Mucosa of stomach (tissue), 1 donor: Measurements from ENCODE around the gene RAB3D.
"Not testable (repeated sequence)": the region's sequence is repeated elsewhere in the genome, so short reads cannot be mapped to it uniquely, and the experiment has no call there.

Source experiments
- H3K27me3 ChIP-seq: one replicate; pipeline ENCODE4 v1.7.0; 2013; ENCODE audit warnings: mild to moderate bottlenecking, low read length; ENCODE audit not compliant: control insufficient read depth, insufficient read depth
- H3K36me3 ChIP-seq: one replicate; pipeline ENCODE4 v1.7.0; 2013; ENCODE audit warnings: low read length; ENCODE audit not compliant: control insufficient read depth, insufficient read depth
- H3K4me1 ChIP-seq: one replicate; pipeline ENCODE4 v1.7.0; 2013; ENCODE audit warnings: mild to moderate bottlenecking, low read length; ENCODE audit not compliant: control insufficient read depth, insufficient read depth
- H3K4me3 ChIP-seq: one replicate; pipeline ENCODE4 v1.7.0; 2013; ENCODE audit warnings: low read length
- H3K9ac ChIP-seq: one replicate; pipeline ENCODE4 v1.7.0; 2013; ENCODE audit warnings: mild to moderate bottlenecking, low read length, moderate library complexity
- H3K9me3 ChIP-seq: one replicate; pipeline ENCODE4 v1.7.0; 2013; ENCODE audit warnings: mild to moderate bottlenecking, low read length, moderate library complexity; ENCODE audit not compliant: control insufficient read depth
- donor health status: Pancreatic carcinoma.

RAB3D gene

DNA sequence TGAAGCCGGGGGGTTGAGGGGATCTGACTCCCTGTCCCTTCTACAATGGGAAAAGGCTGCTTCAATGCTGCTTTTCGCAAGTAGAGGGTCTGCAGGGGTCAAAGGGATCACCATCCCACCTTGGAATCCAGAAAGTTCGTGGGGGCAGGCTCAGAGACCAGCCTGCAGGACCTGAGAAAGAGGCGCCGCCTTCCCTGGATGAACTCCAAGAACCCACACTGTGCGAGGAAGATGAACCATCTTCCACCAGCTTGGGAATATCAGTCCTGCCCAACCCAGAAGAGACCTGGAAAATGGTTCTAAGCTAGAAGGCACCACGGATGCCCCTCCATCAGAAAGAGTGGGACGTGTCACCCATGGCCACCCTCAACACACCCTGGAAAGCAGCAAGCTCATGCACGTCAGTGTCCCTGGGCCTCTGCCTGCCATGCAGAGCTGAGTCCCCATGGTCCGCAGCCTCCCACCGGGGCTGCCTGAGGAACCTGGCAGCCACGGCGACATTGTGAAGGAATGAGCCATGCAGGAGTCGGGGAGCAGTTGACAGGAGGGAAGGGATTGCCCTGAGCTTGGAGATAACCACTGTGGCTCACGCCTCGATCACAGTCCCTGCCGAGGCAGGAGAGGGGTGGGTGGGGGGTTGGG, 14.6 kb downstream of the RAB3D start:
- Histone ChIP-seq H3K4me1 (peaks cover 18% of the 10 kb centered on the region), H3K36me3 (no peaks in the 10 kb centered on the region), H3K4me3 (no peak overlapping the region), H3K27me3 (no peaks in the 10 kb centered on the region), H3K9ac (no peak overlapping the region), H3K9me3 (no peaks in the 10 kb centered on the region)

- H3K4me1 ChIP-seq: peaks cover 18% of the 10 kb centered on the region
- H3K4me3 ChIP-seq: no peak overlapping the region
- H3K27me3 ChIP-seq: no peaks in the 10 kb centered on the region
- no peaks in the 10 kb centered on the region for H3K36me3 ChIP-seq
- no peak overlapping the region for H3K9ac ChIP-seq
- no peaks in the 10 kb centered on the region for H3K9me3 ChIP-seq
Observed at GRCh38 chr19:11324079-11324661, 15.3 kb downstream of the RAB3D start.

DNA sequence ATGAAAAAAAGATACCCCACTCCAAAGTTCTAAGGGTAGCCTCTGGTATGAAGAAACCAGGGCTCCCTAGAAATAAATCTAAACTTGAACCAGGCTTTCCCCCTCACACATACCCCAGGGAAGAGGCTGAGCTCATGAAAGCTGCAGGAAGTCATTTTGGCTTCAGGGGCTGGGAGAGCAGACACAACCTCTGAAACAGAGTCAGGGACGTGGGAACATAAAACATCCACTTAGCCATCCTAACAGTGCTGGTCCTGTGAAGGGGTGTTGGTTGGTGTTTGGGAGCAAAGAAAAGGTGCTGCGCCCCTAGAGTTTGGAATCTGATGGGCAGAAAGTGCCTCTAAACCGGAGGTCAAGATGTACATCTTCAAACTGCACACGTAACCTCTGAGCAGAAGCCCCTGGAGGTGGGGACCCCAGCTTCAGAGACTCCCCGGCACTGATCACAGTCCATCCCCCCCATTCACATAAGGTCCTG, 15.8 kb downstream of the RAB3D start:
- no peaks in the 10 kb centered on the region for H3K9me3 ChIP-seq
- peaks cover 18% of the 10 kb centered on the region for H3K4me1 ChIP-seq
- no peak overlapping the region for H3K4me3 ChIP-seq
- H3K9ac ChIP-seq: no peak overlapping the region
- H3K36me3 ChIP-seq: no peaks in the 10 kb centered on the region
- no peaks in the 10 kb centered on the region for H3K27me3 ChIP-seq

DNA sequence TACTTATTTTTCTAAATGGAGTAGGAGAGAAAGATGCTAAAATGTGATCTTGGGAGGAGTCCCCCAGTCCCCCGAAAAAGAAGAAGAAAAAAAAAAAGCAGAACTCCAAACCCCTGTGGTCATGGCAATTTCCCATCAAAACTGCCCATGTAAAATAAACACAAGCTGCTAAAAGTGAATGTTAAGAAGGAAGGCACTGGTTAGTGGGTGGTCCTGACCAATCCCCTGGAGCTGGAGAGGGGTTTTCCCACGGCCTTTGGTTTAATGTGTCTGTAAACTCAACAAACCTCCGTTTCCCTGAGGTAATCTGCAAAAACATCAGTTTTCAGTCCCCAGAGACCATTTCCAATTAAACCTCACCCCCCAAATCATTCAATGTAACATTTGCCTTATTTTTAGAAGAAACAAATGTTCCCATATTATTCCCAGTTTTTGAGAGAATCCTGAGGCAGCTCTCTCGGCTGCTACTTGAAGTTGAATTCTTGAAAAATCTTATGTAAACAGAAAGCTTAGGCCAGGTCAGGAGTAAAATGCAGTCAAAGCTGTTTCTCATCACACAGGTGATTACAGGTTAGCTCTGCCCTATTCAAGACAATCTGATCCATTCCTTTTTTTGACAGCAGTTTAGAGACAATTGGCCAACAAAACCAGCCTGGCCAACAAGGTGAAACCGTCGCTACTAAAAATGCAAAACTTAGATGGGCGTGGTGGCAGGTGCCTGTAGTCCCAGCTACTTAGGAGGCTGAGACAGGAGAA, 17.0 kb downstream of the RAB3D start:
- Histone ChIP-seq H3K4me1 (peaks cover 18% of the 10 kb centered on the region), H3K9ac (no peak overlapping the region), H3K36me3 (no peaks in the 10 kb centered on the region)

GRCh38 chr19:11321191-11322126, 18.0 kb downstream of the RAB3D start:
- Histone ChIP-seq H3K27me3 (no peaks in the 10 kb centered on the region), H3K9ac (no peak overlapping the region), H3K4me1 (peaks cover 18% of the 10 kb centered on the region), H3K4me3 (no peak overlapping the region), H3K36me3 (no peaks in the 10 kb centered on the region), H3K9me3 (no peaks in the 10 kb centered on the region)

More for the DNA sequence above, 17.0 kb downstream of the RAB3D start:
- H3K27me3 ChIP-seq: no peaks in the 10 kb centered on the region
- no peak overlapping the region for H3K4me3 ChIP-seq
- no peaks in the 10 kb centered on the region for H3K9me3 ChIP-seq

DNA sequence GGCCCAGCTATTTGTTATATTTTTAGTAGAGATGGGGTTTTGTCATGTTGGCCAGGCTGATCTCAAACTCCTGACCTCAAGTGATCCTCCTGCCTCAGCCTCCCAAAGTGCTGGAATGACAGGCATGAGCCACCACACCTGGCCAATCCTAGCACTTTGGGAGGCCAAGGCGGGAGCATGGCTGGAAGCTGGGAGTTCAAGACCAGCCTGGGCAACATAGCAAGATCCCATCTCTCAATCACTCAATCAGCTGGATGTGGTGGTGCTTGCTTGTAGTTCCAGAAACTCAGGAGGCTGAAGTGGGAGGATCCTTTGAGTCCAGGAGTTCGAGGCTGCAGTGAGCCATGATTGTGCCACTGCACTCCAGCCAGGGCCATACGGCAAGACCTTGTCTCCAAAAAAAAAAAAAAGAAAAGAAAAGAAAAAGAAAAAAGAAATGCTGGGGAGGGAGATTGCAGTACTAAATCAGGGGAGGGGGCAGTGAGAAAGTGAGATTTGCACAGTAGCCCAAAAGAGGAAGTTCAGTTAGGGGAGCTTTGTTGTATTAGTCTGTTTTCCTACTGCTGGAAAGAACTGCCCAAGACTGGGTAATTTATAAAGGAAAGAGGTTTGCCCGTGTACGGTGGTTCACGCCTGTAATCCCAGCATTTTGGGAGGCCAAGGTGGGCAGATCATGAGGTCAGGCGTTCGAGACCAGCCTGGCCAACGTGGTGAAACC, 19.0 kb downstream of the RAB3D start:
- H3K36me3 ChIP-seq, H3K4me3 ChIP-seq, H3K9ac ChIP-seq, H3K27me3 ChIP-seq, H3K9me3 ChIP-seq: not testable (repeated sequence)
- peaks cover 18% of the 10 kb centered on the region for H3K4me1 ChIP-seq

GRCh38 chr19:11306337-11306736, 33.1 kb downstream of the RAB3D start:
- Histone ChIP-seq H3K4me3 (no peak overlapping the region), H3K9me3 (no peaks in the 10 kb centered on the region), H3K27me3 (peaks cover 4% of the 10 kb centered on the region), H3K4me1 (no peaks in the 10 kb centered on the region), H3K36me3 (no peaks in the 10 kb centered on the region), H3K9ac (no peak overlapping the region)

GRCh38 chr19:11304936-11305335, 34.5 kb downstream of the RAB3D start:
- H3K4me1 ChIP-seq: no peaks in the 10 kb centered on the region
- no peaks in the 10 kb centered on the region for H3K9me3 ChIP-seq
- no peak overlapping the region for H3K4me3 ChIP-seq
- H3K27me3 ChIP-seq: peaks cover 4% of the 10 kb centered on the region
- H3K36me3 ChIP-seq: no peaks in the 10 kb centered on the region
- no peak overlapping the region for H3K9ac ChIP-seq

- Histone ChIP-seq H3K27me3 (no peaks in the 10 kb centered on the region), H3K9ac (no peak overlapping the region), H3K36me3 (no peaks in the 10 kb centered on the region), H3K4me1 (no peaks in the 10 kb centered on the region), H3K4me3 (no peak overlapping the region), H3K9me3 (no peaks in the 10 kb centered on the region)
Observed at GRCh38 chr19:11300811-11301120, 38.7 kb downstream of the RAB3D start.

- no peaks in the 10 kb centered on the region for H3K9me3 ChIP-seq
Observed at GRCh38 chr19:11299946-11300810, 39.3 kb downstream of the RAB3D start.

DNA sequence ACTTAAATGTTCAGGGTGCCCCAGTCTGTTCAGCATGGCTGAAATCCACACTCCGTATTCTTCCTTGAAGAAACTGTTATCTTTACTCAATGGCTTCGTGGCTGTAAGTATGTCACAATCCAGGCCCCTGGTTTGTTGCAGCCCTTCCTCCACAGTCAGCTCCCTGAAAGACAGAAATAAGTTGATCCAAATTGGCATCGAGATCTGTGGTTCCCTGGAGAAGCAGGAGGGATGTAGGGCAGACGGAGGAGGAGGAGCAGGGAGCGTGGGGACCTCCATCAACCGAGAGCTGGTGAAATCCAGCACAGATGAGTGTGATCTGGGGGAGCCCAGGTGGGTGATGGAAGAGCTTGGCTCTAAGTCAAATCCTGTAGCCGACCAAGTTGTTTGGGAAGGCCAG, 43.2 kb downstream of the RAB3D start:
- Histone ChIP-seq H3K4me3 (no peak overlapping the region), H3K27me3 (no peaks in the 10 kb centered on the region), H3K4me1 (peaks cover 4% of the 10 kb centered on the region), H3K9me3 (no peaks in the 10 kb centered on the region), H3K36me3 (no peaks in the 10 kb centered on the region), H3K9ac (no peak overlapping the region)

More at GRCh38 chr19:11299946-11300810, 39.3 kb downstream of the RAB3D start:
- Histone ChIP-seq H3K36me3 (no peaks in the 10 kb centered on the region), H3K4me3 (no peak overlapping the region), H3K4me1 (peaks cover 4% of the 10 kb centered on the region), H3K9ac (no peak overlapping the region), H3K27me3 (no peaks in the 10 kb centered on the region)
